Fibroblast of skin of right biceps (primary cell): ENCODE measurements around the gene PAPOLG.
A peak's percentile ranks its signal among the peaks of the same experiment; 100 is the strongest.

Experiments
- DNase-seq: peaks from one replicate; pipeline ENCODE4 v3.0.0-alpha.2; 2013

Gene PAPOLG

DNA sequence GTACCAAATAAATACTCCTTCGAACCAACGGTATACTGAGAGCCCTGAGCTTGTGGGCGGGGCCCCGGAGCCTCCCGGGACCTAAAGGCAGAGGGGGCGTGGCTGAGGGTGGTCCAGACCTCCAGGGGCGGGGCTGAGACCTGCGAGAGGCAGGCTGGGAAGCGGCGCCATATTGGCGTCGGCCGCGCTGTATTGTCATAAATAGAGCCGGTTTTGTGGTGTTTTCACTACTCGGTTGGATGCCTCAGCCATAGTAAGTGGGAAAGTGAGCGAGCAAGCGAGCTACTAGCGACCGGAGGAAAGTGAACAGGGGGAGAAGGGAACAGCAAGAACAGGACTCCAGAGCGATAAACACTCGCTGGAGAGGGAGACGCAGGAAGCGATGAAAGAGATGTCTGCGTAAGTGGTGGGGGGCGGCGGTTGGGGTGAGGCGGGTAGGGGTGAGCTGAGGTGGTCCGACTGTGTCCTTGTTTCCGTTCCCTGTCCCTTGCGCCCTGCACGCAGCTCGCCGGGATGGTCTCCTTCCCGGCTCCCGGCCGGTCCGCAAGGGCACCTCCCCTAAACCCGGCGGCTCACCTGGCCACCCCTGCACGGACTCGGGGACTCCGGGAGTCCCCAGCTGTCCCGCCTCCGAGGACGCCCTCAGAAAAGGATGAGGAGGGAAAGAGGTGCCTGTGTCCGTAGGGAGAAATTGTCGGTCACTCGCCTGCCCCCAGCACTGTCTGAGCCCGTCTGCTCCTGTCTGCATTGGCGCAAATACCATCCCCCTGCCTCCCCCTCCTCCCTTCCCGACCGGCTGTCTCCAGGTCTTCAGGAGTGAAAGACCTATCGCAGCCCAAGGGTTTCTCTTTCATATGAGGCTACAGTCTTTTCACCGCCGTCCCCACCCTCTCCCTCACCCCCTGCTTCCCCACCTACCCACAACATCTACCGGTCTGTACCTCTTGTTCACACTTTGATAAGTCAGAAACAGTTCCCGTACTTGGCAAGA lies at the start of gene PAPOLG:
Gene PAPOLG, plus strand, starts transcription at position 172 of the 991 bp plus-strand sequence. Its CDS starts 211 bp downstream, at position 383.
- DNase-seq, result peak; percentile 90

DNA sequence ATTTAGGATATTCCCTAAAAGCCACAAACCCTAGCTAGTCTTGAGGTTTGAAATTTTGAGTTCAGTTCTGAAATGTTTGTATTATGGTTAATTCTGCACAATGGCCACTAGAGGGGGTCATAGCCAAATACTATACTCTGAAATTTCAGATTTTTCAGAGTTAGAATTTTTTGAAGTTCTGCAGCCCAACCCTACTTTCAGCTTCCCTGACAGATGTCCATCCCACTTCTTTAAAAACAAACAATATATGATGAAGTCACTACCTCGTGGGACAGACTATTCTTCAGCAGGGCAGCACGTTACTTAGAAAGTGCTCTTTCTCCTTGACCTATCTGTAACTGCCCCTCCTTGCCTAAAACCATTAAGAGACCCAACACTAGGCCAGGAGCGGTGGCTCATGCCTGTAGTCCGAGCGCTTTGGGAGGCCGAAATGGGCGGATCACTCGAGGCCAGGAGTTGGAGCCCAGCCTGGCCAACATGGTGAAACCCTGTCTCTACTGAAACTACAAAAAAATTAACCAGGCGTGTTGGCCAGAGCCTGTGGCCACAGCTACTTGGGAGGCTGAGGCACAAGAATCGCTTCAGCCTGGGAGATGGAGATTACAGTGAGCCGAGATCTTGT lies 48.2 kb upstream of the PAPOLG start:
- DNase-seq, result peak; percentile 38

DNA sequence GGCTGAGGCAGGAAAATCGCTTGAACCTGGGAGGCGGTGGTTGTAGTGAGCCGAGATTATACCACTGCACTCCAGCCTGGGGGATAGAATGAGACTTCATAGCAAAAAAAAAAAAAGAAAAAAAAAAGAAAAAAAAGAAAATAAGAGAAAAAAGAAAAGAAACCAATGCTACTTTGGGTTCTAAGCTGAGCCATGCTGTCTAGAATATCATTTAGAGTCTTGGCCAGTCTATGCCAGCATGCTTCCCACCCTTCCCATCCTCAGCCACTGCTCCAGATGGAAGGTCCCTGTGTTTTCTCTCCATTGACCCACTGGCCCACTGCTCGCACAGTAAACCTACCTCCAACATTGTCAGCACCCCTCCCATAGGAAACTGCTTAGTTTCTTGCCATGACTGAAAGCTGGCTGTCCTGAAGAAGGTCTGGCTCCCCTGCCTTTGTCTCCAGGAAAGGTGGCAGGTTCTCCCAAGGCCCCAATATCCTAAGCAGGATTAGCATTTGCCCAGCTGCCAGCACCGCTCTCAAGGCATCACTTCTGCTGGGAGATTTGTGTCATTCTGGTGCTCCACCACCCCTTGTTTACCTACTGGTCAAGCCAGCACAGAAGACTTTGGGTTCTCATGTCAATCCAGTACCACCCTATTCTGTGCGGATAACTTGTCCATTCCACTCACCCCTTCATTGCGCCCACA lies 47.3 kb upstream of the PAPOLG start:
- DNase-seq, result no peak

DNA sequence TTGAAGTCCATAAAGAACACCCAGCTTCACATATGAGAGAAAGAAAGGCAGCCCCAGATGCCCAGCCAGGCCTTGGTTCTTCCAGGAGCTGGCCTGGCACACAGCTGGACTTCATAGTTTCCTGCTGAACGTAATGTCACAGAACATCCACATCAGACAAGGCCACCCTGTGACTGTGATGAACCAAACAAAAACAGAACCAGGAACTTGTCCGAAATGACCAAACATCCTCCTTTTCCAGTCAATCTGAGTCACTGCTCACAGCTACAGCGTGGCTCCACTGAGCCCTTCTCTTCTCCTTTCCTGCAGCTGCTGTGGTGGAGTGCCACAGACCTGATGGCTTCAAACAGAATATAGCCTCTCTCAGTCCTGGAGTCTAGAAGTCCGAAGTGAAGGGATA lies 45.4 kb upstream of the PAPOLG start:
- DNase-seq, result no peak

GRCh38 chr2:60715561-60715960 lies 40.5 kb upstream of the PAPOLG start:
- no peak for DNase-seq

DNA sequence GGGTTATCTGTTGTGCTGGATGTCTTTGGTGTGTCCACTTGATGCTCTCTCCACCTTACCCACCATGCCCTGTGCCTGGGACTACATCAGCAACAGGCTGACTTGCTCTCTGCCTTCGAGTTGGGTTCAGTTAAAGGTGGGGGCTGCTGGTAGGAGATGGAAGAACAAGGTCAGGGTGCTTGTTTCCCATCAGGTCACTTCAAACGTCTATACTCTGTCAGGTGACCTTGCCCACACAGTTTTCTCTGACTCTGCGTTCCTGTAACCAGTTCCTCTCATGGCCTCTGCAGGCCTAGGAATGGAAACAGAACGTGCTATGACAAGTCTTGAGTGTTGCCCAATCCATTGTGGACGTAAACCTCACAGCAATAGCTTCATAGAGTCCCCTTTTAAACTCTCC lies 38.4 kb upstream of the PAPOLG start:
- no peak for DNase-seq

DNA sequence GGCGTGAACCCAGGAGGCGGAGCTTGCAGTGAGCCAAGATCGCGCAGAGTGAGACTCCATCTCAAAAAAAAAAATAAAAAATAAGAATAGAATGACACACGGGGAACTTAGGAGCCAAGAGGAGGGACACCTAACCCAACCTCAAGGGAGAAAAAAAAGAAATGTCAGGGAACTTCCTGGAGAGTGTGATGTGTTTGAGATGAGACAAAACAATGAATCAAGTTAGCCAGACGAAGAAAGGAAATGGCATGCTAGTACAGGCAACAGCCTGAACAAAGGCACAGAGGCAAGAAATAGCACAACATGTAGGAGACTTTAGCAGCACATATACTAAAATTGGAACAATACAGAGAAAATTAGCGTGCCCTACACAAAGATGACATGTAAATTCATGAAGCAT lies 36.7 kb upstream of the PAPOLG start:
- no peak for DNase-seq

DNA sequence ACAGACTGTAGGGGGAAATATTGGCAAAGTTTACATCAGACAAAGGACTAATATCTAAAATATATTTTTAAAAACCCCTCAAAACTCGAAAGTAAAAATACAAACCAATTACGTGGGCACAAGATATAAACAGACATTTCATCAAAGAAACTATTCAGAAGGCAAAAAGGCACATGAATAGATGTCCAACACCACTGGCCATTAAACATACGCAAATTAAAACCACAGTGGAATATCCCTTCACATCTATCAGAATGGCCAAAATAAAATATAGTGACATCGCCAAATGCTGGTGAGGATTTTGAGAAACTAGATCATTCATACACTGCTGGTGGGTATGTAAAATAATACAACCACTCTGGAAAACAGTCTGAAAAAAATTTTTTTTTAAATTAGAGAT lies 30.6 kb upstream of the PAPOLG start:
- no peak for DNase-seq

DNA sequence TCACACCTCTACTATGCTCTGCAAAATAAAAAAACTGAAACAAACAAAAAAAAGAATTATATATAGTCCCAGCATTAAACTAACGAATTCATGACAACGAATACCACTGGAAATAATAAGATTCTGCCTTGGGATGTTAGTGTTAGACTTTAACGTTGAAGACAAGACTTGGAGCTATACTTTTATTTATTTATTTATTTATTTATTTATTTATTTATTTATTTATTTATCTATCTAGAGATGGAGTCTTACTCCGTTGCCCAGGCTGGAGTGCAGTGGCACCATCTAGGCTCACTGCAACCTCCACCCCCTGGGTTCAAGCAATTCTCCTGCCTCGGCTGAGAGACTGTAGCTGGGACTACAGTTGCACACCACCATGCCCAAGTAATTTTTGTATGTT lies 27.2 kb upstream of the PAPOLG start:
- no peak for DNase-seq

DNA sequence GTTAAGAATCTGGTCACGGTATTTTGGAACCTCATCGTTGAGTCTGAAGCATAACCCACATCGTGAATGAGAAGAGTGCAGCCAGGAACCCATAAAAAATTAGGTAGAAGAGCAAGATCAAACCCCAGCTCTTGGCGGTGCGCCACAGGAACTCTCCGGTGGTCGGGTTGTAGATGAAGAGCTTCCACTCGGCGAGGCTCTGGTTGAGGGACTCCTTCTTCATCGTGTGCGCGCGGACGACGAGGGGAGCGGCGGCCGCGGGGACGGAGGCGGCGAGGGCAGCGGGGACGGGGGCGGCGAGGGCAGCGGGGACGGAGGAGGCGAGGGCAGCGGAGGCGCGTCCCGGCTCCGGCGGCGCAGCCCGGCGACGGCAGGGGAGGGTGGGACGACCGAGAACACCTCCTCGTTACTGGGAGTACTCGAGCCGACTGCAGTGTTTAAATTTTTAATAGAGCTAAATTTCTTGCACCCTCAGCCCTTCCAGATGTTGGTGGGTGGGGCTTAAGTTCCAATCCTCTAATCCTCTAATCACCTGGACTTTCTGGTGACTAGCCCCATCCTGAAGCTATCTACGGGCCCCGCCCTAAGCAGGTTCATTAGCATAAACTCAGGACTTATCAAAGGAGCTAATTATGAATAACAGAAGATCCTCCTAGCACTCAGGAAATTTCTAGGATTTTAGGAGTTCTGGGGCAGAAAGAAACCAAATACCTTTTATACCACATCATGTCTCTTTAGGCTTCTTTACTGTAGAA lies 20.4 kb upstream of the PAPOLG start:
- peak; percentile 19 for DNase-seq

GRCh38 chr2:60738679-60739078 lies 17.4 kb upstream of the PAPOLG start:
- no peak for DNase-seq

DNA sequence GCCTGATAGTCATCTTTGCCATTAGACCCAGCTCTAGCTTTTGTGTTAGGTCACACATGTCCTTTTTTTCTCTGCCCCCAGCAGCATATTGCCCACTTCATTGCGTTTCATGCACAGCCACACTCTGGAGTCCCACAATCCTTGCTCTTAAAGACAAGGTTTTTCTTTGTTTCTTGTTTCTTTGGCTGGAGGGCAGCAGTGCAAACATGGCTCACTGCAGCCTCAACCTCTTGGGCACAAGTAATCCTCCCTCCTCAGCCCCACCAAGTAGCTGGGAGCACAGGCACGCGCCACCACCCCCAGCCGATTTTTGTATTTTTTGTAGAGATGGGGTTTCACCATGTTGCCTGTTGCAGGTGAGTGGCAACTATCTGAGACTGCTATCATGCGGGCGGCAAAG lies 16.9 kb upstream of the PAPOLG start:
- no peak for DNase-seq

DNA sequence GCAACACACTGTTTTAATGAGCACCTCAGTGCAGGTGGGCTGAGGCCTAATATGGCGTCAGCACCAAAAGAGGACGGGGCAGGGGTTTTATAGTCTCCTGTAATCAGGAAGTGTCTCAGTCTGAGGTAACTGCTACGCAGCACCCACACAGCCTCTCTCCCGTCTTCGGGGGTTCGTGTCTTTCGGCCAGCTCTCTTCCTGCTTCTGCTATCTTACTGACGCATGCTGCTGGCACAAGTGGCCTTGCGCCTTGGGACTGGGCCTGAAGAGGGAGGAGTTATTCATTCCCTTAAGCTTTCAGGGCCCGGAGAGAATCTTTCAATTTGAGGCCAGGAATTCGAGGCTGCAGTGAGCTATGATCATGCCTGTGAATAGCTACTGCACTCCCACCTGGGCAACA lies 14.5 kb upstream of the PAPOLG start:
- DNase-seq, result no peak

- DNase-seq, result no peak
Observed at GRCh38 chr2:60742419-60742818, 13.6 kb upstream of the PAPOLG start.

DNA sequence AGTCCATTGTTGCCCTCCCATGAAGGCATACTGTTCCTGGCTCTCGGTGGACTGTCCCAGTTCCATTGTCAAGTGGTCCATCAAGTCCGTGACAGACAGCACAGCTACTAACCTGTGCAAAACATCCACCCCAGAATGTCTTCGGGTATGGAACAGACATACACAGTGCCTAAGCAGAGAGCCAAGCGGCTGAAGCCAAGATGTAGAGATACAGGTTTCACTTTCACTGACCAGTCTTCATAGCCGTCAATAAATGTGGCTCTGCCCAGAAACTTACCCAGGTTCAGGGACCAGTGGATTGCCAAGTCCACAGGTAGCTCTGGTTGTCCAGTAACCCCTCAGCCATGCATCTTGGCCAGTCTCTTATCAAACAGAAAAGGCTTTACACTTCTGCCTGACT lies 10.7 kb upstream of the PAPOLG start:
- DNase-seq, result no peak

- no peak for DNase-seq
Observed at GRCh38 chr2:60745761-60746160, 10.3 kb upstream of the PAPOLG start.

DNA sequence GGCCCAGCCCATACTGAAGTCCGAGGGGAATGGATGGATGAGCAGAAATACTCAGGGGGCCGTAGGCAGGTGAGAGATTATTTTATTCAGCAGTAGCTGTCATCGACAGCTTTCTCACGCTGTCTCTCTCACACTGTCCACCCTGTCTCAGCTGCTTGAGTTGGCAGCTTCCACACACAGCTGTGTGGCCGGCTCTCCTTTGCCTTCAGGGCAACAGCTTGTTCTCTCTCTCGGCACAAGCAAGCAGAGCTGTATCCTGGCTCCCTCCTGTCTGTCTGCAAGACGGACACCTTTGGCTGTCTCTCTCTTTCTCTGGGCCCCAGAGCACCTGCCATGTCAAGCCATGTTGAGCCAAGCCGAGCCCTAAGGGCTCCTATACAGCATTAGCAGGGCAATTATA lies 9.8 kb upstream of the PAPOLG start:
- no peak for DNase-seq

- DNase-seq, result no peak
Observed at GRCh38 chr2:60759654-60760053, 3.6 kb downstream of the PAPOLG start.

GRCh38 chr2:60764736-60765534 lies 8.9 kb downstream of the PAPOLG start:
- peak; percentile 11 for DNase-seq

GRCh38 chr2:60766283-60766682 lies 10.2 kb downstream of the PAPOLG start:
- DNase-seq, result no peak

GRCh38 chr2:60771508-60771907 lies 15.4 kb downstream of the PAPOLG start:
- DNase-seq, result no peak

DNA sequence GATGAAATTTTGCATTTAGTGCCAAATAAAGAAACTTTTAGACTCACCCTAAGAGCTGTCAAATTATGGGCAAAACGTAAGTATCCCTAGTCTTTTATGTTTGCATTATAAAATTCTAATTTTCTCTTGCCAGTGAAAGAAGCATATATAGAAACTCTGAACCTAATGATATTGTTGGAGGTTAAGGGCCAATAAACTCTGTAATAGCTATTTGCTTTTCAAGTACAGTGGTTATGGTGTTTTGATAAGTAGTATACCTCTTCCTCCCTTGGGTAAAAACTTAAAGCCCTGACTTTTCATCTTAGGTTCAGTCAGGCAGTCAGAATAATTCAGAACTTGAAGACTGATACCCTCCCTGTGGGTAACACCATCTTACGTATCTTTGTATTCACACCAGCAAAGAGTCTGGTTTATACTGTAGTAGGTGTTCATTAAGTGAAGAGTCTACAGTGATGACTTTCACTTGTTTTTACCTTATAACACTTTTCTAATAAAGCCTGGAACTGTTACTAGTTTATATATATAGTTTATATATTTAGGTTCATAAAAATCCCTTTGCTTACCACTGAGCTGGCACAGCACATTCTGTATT lies 19.1 kb downstream of the PAPOLG start:
- no peak for DNase-seq
